GM12874 (cell line): ENCODE data around the gene COL27A1.

Experiments
- CTCF ChIP-seq: IDR thresholded peaks from 2 replicates; pipeline ENCODE4 v1.5.1; 2011; ENCODE audit warnings: low read depth, mild to moderate bottlenecking, control low read depth, low read length, moderate library complexity; ENCODE audit not compliant: insufficient read depth

COL27A1 gene

DNA sequence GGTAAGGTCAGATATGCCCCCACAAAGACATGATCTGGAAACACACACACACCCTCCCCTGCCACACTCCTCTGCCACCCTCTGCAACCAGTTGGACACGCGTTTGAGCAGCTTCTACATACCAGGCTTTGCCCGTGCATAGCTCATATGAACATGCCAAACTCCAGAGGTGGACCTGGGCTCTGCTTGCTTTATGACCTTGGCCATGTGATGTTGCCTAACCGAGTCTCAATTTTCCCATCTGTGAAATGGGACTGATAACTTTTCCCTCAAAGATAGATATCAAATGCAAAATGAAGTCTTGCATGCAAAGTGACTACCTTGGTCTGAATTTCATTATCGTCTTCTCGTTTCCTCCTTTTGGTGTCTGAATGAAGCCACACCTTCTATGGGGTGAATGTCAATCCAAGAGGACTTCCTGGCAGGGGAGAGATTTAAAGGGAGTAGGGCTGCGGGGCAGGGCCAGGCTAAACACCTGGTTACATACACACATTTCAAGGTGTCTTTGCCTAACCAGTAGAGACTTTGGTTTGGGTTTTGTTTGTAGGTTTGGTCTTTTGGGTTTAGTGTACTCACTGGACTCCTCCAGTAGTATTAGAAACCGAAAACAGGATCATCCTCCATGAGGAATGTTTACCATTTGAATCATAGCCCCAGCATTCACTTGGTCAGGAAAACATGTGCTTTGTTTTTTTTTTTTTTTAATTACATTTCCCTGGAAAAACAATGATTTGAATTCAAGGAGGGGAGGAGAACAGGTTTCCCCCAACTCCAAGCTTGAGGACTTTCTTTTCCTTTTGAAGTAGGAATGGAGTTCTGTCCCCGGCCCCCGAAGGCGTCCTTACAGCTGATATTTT lies 63.2 kb downstream of the COL27A1 start:
- TF ChIP-seq CTCF: no peak

GRCh38 chr9:114220061-114220541 lies 64.8 kb downstream of the COL27A1 start:
- no peak for TF ChIP-seq CTCF

DNA sequence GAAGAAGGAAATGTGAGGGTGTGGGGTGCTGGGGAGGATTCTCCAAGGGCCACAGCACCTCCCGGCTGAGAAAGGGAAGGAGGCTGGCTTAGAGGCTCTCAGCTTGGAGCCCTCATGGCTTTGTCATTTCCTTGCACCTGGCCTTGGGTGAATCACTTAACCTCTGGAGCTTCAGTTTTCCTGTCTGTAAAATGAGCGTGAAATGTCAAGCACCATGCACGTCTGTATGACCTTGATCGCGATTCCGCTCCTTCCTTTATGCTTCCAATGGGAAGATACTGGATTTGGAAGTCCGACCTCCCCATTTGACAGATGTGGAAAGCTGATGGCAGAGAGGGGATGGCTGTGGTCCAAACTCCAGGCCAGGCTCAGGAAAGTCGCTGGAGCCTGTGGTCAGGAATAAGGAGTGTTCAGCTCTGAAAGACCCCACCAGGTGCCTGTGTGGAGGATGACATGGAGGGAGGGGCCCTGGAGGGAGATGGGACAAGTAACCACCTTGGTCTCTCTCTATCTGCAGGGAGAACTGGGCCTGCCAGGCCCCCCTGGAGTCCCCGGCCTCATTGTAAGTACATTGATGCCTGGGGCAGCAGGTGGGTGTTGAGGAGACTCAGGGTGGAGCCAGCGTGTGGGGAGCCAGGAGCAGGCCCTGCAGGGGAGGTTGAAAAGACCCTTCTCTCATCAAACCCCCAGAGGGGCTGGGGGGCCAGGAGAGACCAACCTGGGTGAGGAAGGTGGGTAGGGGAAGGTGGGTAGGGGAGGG lies 66.5 kb downstream of the COL27A1 start:
- no peak for TF ChIP-seq CTCF

GRCh38 chr9:114223564-114224246 lies 68.4 kb downstream of the COL27A1 start:
- no peak for TF ChIP-seq CTCF

DNA sequence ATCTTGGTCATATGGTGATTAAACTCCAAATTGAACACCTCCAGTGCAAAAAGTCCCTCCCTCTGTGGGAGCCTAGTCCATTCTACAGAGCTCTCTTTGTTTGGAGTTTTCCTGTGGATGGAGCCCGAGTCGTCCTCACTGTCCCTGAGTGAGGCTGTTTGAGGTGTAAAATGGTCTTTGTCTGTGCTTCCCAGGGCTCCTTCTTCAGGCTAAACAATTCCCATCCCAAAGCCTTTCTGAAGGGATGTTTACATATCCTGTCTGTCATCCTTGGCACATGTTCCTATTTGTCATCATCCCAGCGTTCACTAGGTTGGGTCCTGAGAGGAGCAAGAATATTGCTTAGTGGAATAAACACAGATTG lies 68.9 kb downstream of the COL27A1 start:
- no peak for TF ChIP-seq CTCF

DNA sequence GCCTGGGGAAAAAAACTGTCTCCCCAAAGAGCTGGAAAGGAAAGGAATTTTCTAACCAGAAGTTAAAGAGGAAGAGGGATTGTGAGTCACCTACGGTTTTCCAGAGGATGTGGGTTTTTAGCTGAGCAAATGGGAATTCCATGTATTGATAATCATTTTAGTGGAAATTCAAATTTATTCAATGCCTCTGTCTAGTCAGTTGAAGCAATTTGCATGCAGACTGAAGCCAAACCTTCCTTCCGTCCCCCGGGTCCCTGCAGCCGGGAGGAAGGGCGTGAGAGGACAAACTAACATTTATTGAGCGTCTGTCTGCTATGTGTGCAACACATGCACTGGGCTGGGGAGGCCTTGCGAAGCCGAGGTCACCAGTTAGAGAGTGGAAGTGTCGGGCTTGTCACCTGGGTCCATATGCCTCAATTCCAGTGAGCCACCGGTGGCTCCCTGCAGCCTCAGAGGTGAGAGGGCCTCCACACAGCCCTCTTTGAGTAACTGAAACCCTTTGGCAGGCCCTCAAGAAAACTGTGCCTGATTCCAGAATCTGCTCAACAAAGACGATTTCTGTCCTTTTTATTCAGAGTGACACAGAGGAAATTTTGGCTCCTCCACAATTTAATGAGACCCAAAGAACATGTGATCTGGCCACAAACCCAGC lies 70.3 kb downstream of the COL27A1 start:
- no peak for TF ChIP-seq CTCF
